ENCODE measurements around the gene POGZ. TPM values are rescaled to one million over a fixed set of nuclear protein-coding genes. Genes with fewer than 3 reads are reported as not detected.

The POGZ gene
- total and polyA plus RNA-seq, 2 of the 13 experiments (the other 11 are each of a cell fraction or from before 2014, with no cell fraction given) = 15.3 to 45.6 TPM

DNA sequence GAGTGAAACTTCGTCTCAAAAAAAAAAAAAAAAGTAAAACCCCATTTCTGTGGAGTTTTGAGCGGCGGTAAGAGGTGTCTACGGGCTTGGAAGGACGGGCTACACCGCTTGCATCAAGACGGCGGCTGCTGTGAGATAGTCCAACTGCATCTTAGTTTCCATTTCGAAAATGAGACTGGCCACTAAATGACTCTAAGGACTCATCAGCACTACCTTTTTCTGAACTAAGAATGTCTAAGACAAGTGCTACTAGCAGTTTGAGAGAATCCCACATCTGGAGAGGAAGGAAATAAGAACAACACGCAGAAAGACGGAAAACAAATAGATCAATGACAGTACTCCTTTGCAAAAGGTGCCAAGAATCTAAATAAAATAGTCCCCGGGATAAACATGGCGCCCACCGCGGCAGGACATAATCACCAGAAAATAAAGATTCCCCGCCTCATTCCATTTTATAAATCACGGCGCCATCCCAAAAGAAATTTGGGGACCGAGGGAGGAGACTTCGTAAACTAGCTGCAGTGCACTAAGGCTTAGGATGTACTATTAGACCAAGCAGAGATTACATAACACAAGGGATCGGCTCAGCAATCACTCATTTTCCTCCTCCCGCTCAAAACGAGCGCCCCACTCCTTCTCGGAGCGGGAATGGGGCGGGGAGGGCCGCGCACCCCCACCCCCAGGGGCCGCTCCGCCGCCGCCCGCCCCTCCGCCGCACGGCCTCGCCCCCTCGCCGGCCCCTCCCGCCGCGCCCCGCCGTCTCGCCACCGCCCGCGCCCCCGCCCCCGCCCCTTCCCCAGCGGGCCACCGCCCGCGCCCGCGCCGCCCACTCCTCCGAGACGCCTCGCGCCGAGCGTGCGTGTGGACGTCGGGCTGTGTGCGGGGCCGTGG is 1.1 kb downstream of the POGZ start (continued):
- TF ChIP-seq, protein P1, sequence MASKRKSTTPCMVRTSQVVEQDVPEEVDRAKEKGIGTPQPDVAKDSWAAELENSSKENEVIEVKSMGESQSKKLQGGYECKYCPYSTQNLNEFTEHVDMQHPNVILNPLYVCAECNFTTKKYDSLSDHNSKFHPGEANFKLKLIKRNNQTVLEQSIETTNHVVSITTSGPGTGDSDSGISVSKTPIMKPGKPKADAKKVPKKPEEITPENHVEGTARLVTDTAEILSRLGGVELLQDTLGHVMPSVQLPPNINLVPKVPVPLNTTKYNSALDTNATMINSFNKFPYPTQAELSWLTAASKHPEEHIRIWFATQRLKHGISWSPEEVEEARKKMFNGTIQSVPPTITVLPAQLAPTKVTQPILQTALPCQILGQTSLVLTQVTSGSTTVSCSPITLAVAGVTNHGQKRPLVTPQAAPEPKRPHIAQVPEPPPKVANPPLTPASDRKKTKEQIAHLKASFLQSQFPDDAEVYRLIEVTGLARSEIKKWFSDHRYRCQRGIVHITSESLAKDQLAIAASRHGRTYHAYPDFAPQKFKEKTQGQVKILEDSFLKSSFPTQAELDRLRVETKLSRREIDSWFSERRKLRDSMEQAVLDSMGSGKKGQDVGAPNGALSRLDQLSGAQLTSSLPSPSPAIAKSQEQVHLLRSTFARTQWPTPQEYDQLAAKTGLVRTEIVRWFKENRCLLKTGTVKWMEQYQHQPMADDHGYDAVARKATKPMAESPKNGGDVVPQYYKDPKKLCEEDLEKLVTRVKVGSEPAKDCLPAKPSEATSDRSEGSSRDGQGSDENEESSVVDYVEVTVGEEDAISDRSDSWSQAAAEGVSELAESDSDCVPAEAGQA (IDR thresholded peaks at IDR 0.05; ENCODE audit: low read depth) = no peak
- TF ChIP-seq, protein P1 (CRISPR knock-in tag; IDR thresholded peaks at IDR 0.05; ENCODE audit: borderline replicate concordance) = no peak
- TF ChIP-seq NR2F6 (IDR thresholded peaks at IDR 0.05) = no peak
- TF ChIP-seq NR2F6 (CRISPR knock-in tag; IDR thresholded peaks at IDR 0.05) = no peak
- no peak for TF ChIP-seq GTF3A (CRISPR knock-in tag; conservative IDR thresholded peaks at IDR 0.05)
- TF ChIP-seq, protein P2, sequence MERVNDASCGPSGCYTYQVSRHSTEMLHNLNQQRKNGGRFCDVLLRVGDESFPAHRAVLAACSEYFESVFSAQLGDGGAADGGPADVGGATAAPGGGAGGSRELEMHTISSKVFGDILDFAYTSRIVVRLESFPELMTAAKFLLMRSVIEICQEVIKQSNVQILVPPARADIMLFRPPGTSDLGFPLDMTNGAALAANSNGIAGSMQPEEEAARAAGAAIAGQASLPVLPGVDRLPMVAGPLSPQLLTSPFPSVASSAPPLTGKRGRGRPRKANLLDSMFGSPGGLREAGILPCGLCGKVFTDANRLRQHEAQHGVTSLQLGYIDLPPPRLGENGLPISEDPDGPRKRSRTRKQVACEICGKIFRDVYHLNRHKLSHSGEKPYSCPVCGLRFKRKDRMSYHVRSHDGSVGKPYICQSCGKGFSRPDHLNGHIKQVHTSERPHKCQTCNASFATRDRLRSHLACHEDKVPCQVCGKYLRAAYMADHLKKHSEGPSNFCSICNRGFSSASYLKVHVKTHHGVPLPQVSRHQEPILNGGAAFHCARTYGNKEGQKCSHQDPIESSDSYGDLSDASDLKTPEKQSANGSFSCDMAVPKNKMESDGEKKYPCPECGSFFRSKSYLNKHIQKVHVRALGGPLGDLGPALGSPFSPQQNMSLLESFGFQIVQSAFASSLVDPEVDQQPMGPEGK (CRISPR knock-in tag; IDR thresholded peaks at IDR 0.05) = peak; percentile 92
- no peak for TF ChIP-seq PCBP2 (optimal IDR thresholded peaks at IDR 0.05; ENCODE audit: low read depth, low read length, poor library complexity, severe bottlenecking)
- TF ChIP-seq, protein P3, sequence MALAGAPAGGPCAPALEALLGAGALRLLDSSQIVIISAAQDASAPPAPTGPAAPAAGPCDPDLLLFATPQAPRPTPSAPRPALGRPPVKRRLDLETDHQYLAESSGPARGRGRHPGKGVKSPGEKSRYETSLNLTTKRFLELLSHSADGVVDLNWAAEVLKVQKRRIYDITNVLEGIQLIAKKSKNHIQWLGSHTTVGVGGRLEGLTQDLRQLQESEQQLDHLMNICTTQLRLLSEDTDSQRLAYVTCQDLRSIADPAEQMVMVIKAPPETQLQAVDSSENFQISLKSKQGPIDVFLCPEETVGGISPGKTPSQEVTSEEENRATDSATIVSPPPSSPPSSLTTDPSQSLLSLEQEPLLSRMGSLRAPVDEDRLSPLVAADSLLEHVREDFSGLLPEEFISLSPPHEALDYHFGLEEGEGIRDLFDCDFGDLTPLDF (CRISPR knock-in tag; IDR thresholded peaks at IDR 0.05) = no peak
- TF ChIP-seq, protein P4, sequence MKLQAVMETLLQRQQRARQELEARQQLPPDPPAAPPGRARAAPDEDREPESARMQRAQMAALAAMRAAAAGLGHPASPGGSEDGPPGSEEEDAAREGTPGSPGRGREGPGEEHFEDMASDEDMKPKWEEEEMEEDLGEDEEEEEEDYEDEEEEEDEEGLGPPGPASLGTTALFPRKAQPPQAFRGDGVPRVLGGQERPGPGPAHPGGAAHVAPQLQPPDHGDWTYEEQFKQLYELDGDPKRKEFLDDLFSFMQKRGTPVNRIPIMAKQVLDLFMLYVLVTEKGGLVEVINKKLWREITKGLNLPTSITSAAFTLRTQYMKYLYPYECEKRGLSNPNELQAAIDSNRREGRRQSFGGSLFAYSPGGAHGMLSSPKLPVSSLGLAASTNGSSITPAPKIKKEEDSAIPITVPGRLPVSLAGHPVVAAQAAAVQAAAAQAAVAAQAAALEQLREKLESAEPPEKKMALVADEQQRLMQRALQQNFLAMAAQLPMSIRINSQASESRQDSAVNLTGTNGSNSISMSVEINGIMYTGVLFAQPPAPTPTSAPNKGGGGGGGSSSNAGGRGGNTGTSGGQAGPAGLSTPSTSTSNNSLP (IDR thresholded peaks at IDR 0.05; ENCODE audit: low read depth, low read length) = peak; percentile 100
- TF ChIP-seq ZNF891 (CRISPR knock-in tag; IDR thresholded peaks at IDR 0.05) = no peak
- no peak for TF ChIP-seq PRPF4 (IDR thresholded peaks at IDR 0.05; ENCODE audit: low read depth, low read length, poor library complexity, severe bottlenecking)
- peak; percentile 44; the same call in 1 of the 2 replicates for TF ChIP-seq KLF6 (CRISPR knock-in tag; IDR thresholded peaks at IDR 0.05)
- TF ChIP-seq ZNF34 (CRISPR knock-in tag; IDR thresholded peaks at IDR 0.05; ENCODE audit: borderline replicate concordance) = no peak
- no peak for TF ChIP-seq SSRP1 (CRISPR knock-in tag; IDR thresholded peaks at IDR 0.05)
- TF ChIP-seq YEATS4 (CRISPR knock-in tag; IDR thresholded peaks at IDR 0.05; ENCODE audit: borderline replicate concordance) = peak; percentile 56
- TF ChIP-seq CREM (IDR thresholded peaks at IDR 0.05) = 0 out of 2 replicates have a peak, but pooled peaks have one; percentile 28
- no peak for TF ChIP-seq CREM (CRISPR knock-in tag; IDR thresholded peaks at IDR 0.05)

All from HepG2 (cell line).